ENCODE results near the gene MDFIC.

MDFIC gene

DNA sequence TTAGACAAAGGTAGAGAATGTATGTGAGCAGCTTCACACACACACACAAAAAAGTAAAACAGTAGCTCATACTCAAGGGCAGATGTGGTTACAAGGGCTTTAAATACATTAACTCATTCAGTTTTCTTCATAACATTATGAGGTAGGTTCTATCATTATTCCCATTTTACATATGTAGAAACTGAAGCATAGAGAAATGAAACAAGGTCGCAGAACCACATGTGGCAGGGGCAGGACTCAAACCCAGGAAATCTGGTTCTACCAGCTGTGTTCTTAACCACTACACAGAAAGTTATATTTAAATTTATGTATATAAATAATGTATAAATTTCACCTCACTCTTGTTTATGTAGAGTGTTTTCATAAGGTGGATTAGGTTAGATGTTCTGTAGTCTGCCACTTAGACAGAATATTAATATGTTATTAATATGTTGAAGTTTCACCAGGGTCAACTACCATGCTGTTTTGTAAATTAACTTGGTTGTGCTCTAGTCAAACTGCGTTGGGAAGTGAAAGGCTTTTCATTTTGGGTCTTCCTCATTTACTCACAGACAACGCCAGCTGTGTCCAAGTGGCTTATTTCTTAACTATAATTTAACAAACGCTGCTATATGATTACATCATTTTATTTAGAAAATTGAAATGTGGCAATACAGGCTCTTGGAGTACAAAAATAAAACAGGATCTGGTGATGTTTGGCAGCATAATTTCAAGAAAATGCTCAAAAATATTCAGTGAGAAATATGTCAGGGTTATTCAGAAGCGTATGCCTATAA lies 138.4 kb downstream of the MDFIC start:
- H3K27me3 ChIP-seq (ENCODE audit: insufficient read depth, low read length, poor library complexity) = no peaks in the 10 kb centered on the region
- H3K4me3 ChIP-seq (ENCODE audit: low read depth in 1 of 2, low read length in 2 of 2) = no peak overlapping the region
- no peaks in the 10 kb centered on the region for H3K36me3 ChIP-seq (ENCODE audit: insufficient read depth, low read length)
- ATAC-seq (ENCODE audit: insufficient read depth, low read depth) (no peak), DNase-seq (no peak)
- TF ChIP-seq, protein P1, sequence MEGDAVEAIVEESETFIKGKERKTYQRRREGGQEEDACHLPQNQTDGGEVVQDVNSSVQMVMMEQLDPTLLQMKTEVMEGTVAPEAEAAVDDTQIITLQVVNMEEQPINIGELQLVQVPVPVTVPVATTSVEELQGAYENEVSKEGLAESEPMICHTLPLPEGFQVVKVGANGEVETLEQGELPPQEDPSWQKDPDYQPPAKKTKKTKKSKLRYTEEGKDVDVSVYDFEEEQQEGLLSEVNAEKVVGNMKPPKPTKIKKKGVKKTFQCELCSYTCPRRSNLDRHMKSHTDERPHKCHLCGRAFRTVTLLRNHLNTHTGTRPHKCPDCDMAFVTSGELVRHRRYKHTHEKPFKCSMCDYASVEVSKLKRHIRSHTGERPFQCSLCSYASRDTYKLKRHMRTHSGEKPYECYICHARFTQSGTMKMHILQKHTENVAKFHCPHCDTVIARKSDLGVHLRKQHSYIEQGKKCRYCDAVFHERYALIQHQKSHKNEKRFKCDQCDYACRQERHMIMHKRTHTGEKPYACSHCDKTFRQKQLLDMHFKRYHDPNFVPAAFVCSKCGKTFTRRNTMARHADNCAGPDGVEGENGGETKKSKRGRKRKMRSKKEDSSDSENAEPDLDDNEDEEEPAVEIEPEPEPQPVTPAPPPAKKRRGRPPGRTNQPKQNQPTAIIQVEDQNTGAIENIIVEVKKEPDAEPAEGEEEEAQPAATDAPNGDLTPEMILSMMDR (IDR thresholded peaks at IDR 0.05; ENCODE audit: borderline replicate concordance, extremely low read depth, low read length, poor library complexity, severe bottlenecking) = no peak
- TF ChIP-seq EZH2 (IDR thresholded peaks at IDR 0.05; ENCODE audit: borderline replicate concordance, low read depth, low read length, severe bottlenecking) = no peak
- no peak overlapping the region for H3K9ac ChIP-seq (ENCODE audit: low read depth, low read length)
- no peaks in the 10 kb centered on the region for H4K20me1 ChIP-seq (ENCODE audit: insufficient read depth, low read length)
- H3K4me2 ChIP-seq (ENCODE audit: insufficient read depth, low read length) = no peak overlapping the region
- H3K4me1 ChIP-seq (ENCODE audit: insufficient read depth, low read length) = peaks cover under 1% of the 10 kb centered on the region; the same call in 1 of the 2 replicates
- H3K27ac ChIP-seq (ENCODE audit: low read length) = no peak overlapping the region
- no peaks in the 10 kb centered on the region for H3K79me2 ChIP-seq (ENCODE audit: insufficient read depth, low read length)
- H3K9me3 ChIP-seq (ENCODE audit: insufficient read depth, low read length, severe bottlenecking) = no peaks in the 10 kb centered on the region
- H2AFZ ChIP-seq (ENCODE audit: low read depth, low read length) = no peak overlapping the region

DNA sequence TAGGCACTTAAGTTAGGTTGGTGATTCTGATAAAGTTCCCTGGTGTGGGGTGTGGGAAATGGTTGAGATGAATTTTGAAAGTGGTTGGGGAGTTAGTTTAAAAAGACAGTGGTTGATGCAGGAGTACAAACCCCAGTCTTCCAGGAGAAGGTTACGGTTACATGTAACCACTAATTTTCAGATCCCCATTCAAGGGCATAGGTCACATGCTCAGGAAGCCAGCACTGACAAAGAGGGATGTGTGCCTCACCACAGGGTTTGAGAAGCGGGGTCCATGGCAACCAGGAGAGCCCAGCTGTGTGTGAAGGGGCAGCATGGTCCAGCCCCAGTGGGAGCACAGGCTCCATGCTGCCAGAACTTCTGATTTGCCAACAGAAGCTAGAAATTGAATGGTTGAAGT lies 144.2 kb downstream of the MDFIC start:
- TF ChIP-seq EZH2 (IDR thresholded peaks at IDR 0.05; ENCODE audit: borderline replicate concordance, low read depth, low read length, severe bottlenecking) = no peak
- TF ChIP-seq, protein P1 (IDR thresholded peaks at IDR 0.05; ENCODE audit: borderline replicate concordance, extremely low read depth, low read length, poor library complexity, severe bottlenecking) = no peak
- Histone ChIP-seq H3K4me2 (ENCODE audit: insufficient read depth, low read length) (no peak overlapping the region), H3K4me1 (ENCODE audit: insufficient read depth, low read length) (peaks cover 11% of the 10 kb centered on the region), H3K4me3 (ENCODE audit: low read depth in 1 of 2, low read length in 2 of 2) (no peak overlapping the region), H3K27me3 (ENCODE audit: insufficient read depth, low read length, poor library complexity) (no peaks in the 10 kb centered on the region), H4K20me1 (ENCODE audit: insufficient read depth, low read length) (no peaks in the 10 kb centered on the region), H3K36me3 (ENCODE audit: insufficient read depth, low read length) (no peaks in the 10 kb centered on the region), H3K79me2 (ENCODE audit: insufficient read depth, low read length) (no peaks in the 10 kb centered on the region), H2AFZ (ENCODE audit: low read depth, low read length) (no peak overlapping the region), H3K27ac (ENCODE audit: low read length) (peak overlapping the region; percentile 21; the same call in 1 of the 2 replicates), H3K9ac (ENCODE audit: low read depth, low read length) (no peak overlapping the region), H3K9me3 (ENCODE audit: insufficient read depth, low read length, severe bottlenecking) (no peaks in the 10 kb centered on the region)
- DNase-seq (peak; percentile 32), ATAC-seq (ENCODE audit: insufficient read depth, low read depth) (peak; percentile 81)

DNA sequence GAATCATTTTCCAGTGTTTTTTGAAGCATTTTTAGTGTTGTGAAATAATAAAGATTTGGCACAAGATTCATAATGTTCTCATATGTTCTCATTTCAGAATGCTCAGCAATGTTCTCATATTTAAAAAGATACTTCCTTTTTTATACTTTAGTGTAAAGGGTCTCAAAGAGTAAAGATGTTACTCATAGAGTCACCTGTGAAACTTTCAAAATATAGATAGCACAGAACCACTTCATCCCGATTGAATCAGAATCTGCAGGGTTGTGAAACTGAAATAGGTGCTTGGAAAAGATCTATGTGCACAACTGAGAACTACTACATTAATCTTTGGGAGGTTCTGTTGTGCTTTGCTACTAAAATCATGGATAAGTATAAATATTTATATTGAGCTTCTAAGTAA lies 144.7 kb downstream of the MDFIC start:
- Histone ChIP-seq H3K4me3 (ENCODE audit: low read depth in 1 of 2, low read length in 2 of 2) (no peak overlapping the region), H3K9ac (ENCODE audit: low read depth, low read length) (no peak overlapping the region), H3K79me2 (ENCODE audit: insufficient read depth, low read length) (no peaks in the 10 kb centered on the region), H3K9me3 (ENCODE audit: insufficient read depth, low read length, severe bottlenecking) (no peaks in the 10 kb centered on the region), H2AFZ (ENCODE audit: low read depth, low read length) (no peak overlapping the region), H3K27me3 (ENCODE audit: insufficient read depth, low read length, poor library complexity) (no peaks in the 10 kb centered on the region), H4K20me1 (ENCODE audit: insufficient read depth, low read length) (no peaks in the 10 kb centered on the region), H3K4me1 (ENCODE audit: insufficient read depth, low read length) (peaks cover 11% of the 10 kb centered on the region), H3K27ac (ENCODE audit: low read length) (no peak overlapping the region), H3K36me3 (ENCODE audit: insufficient read depth, low read length) (no peaks in the 10 kb centered on the region), H3K4me2 (ENCODE audit: insufficient read depth, low read length) (no peak overlapping the region)
- no peak for ATAC-seq (ENCODE audit: insufficient read depth, low read depth)
- no peak for TF ChIP-seq EZH2 (IDR thresholded peaks at IDR 0.05; ENCODE audit: borderline replicate concordance, low read depth, low read length, severe bottlenecking)
- TF ChIP-seq, protein P1 (IDR thresholded peaks at IDR 0.05; ENCODE audit: borderline replicate concordance, extremely low read depth, low read length, poor library complexity, severe bottlenecking) = no peak
- DNase-seq = no peak

Measured in DND-41 (cell line).